Right lobe of liver (tissue), 6 donors: ENCODE measurements around the gene LMBR1. TPM values are rescaled to one million over a fixed set of nuclear protein-coding genes. Genes with fewer than 3 reads are reported as not detected.
"Not testable (repeated sequence)": the region's sequence is repeated elsewhere in the genome, so short reads cannot be mapped to it uniquely, and the experiment has no call there.

Experiments used
- ATAC-seq, 4 donors: fragments of 200-7000 bp; cut with Tn5 transposase; one replicate each; pipeline ENCODE4 v1.9.1; 2020; ENCODE audit warnings: mild to moderate bottlenecking in 4 of 4, moderate library complexity in 4 of 4
- DNase-seq, 3 donors: peaks; one replicate each; pipeline ENCODE4 v3.0.0-alpha.2; 2020
- H3K27ac ChIP-seq, 3 donors: fragments of 200-600 bp; one replicate each; pipeline ENCODE4 v1.8.0; 2022
- H3K27me3 ChIP-seq, 2 donors: fragments of 200-600 bp; one replicate each; pipeline ENCODE4 v1.8.0; 2022
- H3K36me3 ChIP-seq, 4 donors: fragments of 200-600 bp; sonication (generic) in 1 of 4; one replicate each; pipeline versions ENCODE4 v1.5.1 to v1.8.0; 2017 to 2022; ENCODE audit warnings: control low read depth in 1 of 4
- H3K4me1 ChIP-seq, 4 donors: fragments of 200-600 bp; sonication (generic) in 1 of 4; one replicate each; pipeline versions ENCODE4 v1.5.1 to v1.8.0; 2017 to 2022; ENCODE audit warnings: control low read depth in 1 of 4
- H3K4me3 ChIP-seq, 3 donors: fragments of 200-600 bp; one replicate each; pipeline ENCODE4 v1.8.0; 2022
- H3K9me3 ChIP-seq, 4 donors: fragments of 200-600 bp; sonication (generic) in 1 of 4; one replicate each; pipeline versions ENCODE4 v1.5.1 to v1.8.0; 2017 to 2022; ENCODE audit warnings: control low read depth in 1 of 4
- POLR2A ChIP-seq: fragments of 450-650 bp; IDR thresholded peaks from one replicate; pipeline ENCODE4 v1.6.1; 2017; ENCODE audit warnings: antibody characterized with exemption, mild to moderate bottlenecking
- WGBS: methylation state at CpG from one replicate; pipeline ENCODE4 v1.1.6; 2018; ENCODE audit warnings: low coverage, low lambda C conversion rate; ENCODE audit not compliant: insufficient coverage; ENCODE audit errors: missing lambda C conversion rate; 5-methylcytosine and 5-hydroxymethylcytosine counted together
- intact Hi-C, 2 donors: fragments of 100-400 bp; cut with DNase I; formaldehyde crosslinking; loops; one replicate each; pipeline versions ENCODE4 v1.11.2 to v1.14.1; 2022
- total RNA-seq, 6 experiments: library from RNA; depleted of rRNA in 2 of 6; stranded (reverse); fragments of >200 nt in 2 of 6; fragmentation: NEBNext Ultra II Directional in 3 of 6; extraction: Animal tissue kit (Norgen Biotek cat#: 25700) in 3 of 6; gene quantifications; one replicate each; pipeline versions ENCODE4 v1.1.0 to v1.2.4, GENCODE V29; 2016 to 2023
- TF ChIP-seq, protein P1 (sequence below), 4 donors: fragments of 200-600 bp in 3 of 4; fragments of 450-650 bp in 1 of 4; IDR thresholded peaks; one replicate each; pipeline versions ENCODE4 v1.5.1 to v1.8.0; 2016 to 2022; ENCODE audit warnings: antibody characterized with exemption in 4 of 4, mild to moderate bottlenecking in 2 of 4
- donor health status: DM: no; HTN: yes; CAD: no.
- donor health status: DM: no; HTN: no; CAD: no.
- donor health status: DM: no; HTN: no; CAD: no.
- donor health status: DM: no; HTN: yes; CAD: no.
- donor health status: DM: no; HTN: yes; CAD: no.

The LMBR1 gene
- total RNA-seq, 6 experiments from 2014 or later = 25.1 to 34.5 (median 31.7) TPM

DNA sequence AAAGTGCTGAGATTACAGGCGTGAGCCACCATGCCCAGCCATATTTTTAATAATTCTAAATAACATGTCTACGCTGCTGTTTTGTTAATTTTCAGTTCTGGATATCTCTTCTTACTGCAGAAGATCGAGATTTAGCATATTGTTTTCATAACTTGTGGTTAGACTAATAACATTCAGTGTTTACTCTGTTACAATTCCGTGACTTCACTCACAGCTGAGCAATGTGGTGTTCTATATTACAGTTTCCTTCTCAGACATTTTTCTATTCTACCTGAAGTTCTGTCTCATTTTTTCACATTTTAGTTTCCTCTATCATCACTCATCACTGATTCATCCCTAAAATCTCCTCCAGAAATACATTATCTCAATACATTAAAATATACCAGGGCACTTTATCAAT, 241.5 kb downstream of the LMBR1 start:
- ATAC-seq (no peak), DNase-seq (no peak)
- no peak overlapping the region for H3K27ac ChIP-seq
- no peak for TF ChIP-seq POLR2A
- TF ChIP-seq, protein P1, sequence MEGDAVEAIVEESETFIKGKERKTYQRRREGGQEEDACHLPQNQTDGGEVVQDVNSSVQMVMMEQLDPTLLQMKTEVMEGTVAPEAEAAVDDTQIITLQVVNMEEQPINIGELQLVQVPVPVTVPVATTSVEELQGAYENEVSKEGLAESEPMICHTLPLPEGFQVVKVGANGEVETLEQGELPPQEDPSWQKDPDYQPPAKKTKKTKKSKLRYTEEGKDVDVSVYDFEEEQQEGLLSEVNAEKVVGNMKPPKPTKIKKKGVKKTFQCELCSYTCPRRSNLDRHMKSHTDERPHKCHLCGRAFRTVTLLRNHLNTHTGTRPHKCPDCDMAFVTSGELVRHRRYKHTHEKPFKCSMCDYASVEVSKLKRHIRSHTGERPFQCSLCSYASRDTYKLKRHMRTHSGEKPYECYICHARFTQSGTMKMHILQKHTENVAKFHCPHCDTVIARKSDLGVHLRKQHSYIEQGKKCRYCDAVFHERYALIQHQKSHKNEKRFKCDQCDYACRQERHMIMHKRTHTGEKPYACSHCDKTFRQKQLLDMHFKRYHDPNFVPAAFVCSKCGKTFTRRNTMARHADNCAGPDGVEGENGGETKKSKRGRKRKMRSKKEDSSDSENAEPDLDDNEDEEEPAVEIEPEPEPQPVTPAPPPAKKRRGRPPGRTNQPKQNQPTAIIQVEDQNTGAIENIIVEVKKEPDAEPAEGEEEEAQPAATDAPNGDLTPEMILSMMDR (IDR thresholded peaks at IDR 0.05) = no peak
- no peaks in the 10 kb centered on the region for H3K27me3 ChIP-seq
- no peaks in the 10 kb centered on the region for H3K36me3 ChIP-seq
- no peaks in the 10 kb centered on the region for H3K9me3 ChIP-seq
- WGBS = 92% methylated on average over 4 of the region's 4 CpGs
- H3K4me3 ChIP-seq = no peak overlapping the region
- no peaks in the 10 kb centered on the region for H3K4me1 ChIP-seq
- intact Hi-C loops = no loop called here

DNA sequence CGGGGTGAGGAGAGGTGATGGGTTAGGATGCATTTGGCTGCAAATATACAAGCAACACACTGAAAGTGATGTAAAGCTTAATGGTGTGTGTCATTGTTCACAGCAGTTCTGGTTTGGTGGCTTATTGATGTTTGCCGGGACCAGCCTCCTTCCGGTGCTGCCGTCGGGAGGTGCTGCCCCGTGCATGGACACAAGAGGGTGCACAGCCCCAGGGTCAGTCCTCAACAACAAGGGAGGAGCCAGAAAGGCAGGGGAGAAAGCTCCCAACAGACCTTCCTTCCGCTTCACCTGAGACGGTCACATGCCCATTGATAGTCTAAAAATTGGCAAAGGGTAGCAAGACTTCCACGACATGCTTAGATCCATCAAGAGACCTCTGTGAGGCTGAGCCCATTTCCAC, 242.9 kb downstream of the LMBR1 start:
- DNase-seq (peak; percentile 69 to 77 (median 70)), ATAC-seq (peak; percentile 98 to 100 (median 100))
- H3K4me1 ChIP-seq = no peaks in the 10 kb centered on the region
- no peaks in the 10 kb centered on the region for H3K9me3 ChIP-seq
- 35% methylated on average over 4 of the region's 9 CpGs for WGBS
- H3K36me3 ChIP-seq = no peaks in the 10 kb centered on the region
- H3K4me3 ChIP-seq = peak overlapping the region in 1 of 3 donors; percentile 14
- H3K27ac ChIP-seq = no peak overlapping the region
- intact Hi-C loops = no loop called here
- H3K27me3 ChIP-seq = no peaks in the 10 kb centered on the region
- no peak for TF ChIP-seq POLR2A
- TF ChIP-seq, protein P1 (IDR thresholded peaks at IDR 0.05) = peak; percentile 59 to 77 (median 74)

DNA sequence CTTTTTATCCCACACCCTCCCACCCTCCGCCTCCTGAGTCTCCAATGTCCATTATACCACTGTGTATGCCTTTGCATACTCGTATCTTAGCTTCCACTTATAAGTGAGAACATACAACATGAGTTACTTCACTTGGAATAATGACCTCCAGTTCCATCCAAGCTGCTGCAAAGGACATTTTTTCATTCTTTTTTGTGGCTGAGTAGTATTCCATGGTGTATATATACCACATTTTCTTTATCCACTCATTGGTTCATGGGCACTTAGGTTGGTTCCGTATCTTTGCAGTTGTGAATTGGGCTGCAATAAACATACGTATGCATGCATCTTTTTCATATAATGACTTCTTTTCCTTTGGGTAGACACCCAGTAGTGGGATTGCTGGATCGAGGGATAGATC, 245.7 kb downstream of the LMBR1 start:
- H3K27ac ChIP-seq, H3K27me3 ChIP-seq, H3K4me3 ChIP-seq, H3K4me1 ChIP-seq, intact Hi-C loops, H3K9me3 ChIP-seq, ATAC-seq, DNase-seq, H3K36me3 ChIP-seq: not testable (repeated sequence)
- 95% methylated on average over 5 of the region's 5 CpGs for WGBS

DNA sequence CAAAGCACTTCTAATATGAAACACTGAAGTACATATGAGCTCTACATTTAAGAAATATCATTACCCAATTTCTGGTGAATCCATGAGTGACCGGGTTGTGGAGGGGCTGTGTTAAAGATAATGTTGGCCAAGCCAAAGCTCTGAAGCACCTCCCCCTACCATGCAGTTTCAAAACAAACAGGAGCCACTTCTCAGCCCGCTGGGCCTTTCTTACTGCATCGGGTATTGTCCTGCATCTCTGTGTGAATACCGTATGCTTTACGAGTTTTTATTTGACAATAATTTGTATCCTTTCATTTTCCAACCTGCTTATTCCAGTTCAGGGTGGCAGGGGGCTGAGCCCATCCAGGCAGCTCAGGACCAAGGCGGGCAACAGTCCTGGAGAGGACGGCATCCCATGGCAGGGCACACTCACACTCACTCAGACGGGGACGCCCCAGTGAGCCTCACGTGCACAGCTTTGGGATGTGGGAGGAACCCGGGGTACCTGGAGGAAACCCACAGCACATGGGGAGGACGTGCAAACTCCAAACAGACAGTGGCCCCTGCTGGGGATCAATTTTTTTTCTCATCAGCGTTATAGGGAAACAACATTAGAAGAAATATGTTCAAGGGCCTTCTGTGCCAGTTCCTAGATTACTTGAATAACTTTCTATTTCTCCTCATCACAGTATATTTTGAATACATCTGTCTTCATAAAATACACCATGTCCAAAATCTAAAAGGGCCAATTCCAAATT, 250.5 kb downstream of the LMBR1 start:
- intact Hi-C loops = no loop called here
- ATAC-seq (no peak), DNase-seq (no peak)
- WGBS = 72% methylated on average over 11 of the region's 13 CpGs
- peaks cover 0 to 13% (median 0%) of the 10 kb centered on the region in 4 donors for H3K4me1 ChIP-seq
- no peaks in the 10 kb centered on the region for H3K27me3 ChIP-seq
- H3K9me3 ChIP-seq = no peaks in the 10 kb centered on the region
- no peaks in the 10 kb centered on the region for H3K36me3 ChIP-seq
- no peak overlapping the region for H3K4me3 ChIP-seq
- TF ChIP-seq, protein P1 (IDR thresholded peaks at IDR 0.05) = peak; percentile 8 to 19 (median 10)
- no peak for TF ChIP-seq POLR2A
- H3K27ac ChIP-seq = no peak overlapping the region

DNA sequence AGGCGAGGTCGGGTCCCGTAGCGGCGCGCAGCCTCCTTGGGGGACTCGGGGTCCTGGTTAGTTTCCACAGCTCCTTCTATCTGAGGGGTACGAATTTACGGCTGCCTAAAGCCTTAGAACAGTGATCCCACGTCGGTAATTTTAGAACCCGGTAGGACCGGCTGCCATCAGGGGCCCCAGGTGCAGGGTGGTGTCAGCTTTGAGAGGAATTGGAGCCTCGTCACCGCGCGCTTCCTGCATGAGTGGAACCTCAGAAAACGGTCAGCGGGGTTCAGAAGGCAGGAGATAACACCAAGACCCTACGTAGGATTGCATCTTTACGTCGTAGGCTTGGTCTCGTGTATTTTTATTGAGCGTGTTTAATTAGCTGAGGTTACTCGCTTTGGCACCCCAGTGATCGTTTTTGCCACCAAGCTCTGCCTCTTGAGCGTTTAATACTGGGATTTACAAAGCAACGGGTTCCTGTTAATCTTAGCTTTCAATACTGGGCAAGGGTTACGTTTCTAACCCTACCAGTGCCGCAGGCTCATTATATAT, 252.0 kb downstream of the LMBR1 start:
- no peaks in the 10 kb centered on the region for H3K36me3 ChIP-seq
- DNase-seq = peak in 1 of 3 donors; percentile 48
- peak overlapping the region; percentile 90 to 97 (median 96) for H3K4me3 ChIP-seq
- H3K9me3 ChIP-seq = no peaks in the 10 kb centered on the region
- H3K27ac ChIP-seq = peak overlapping the region; percentile 24 to 52 (median 41)
- intact Hi-C loops = no loop called here
- TF ChIP-seq, protein P1 (IDR thresholded peaks at IDR 0.05) = no peak
- TF ChIP-seq POLR2A = no peak
- no peaks in the 10 kb centered on the region for H3K27me3 ChIP-seq
- peaks cover 0 to 13% (median 0%) of the 10 kb centered on the region in 4 donors for H3K4me1 ChIP-seq
- peak; percentile 33 to 54 (median 52) for ATAC-seq
- 4% methylated on average over 15 of the region's 30 CpGs for WGBS
